Panc1 (cell line): ENCODE results near the gene CSTB. TPM values are rescaled to one million over a fixed set of nuclear protein-coding genes. Genes with fewer than 3 reads are reported as not detected.

Source experiments
- ATAC-seq: fragments of 200-7000 bp; cut with Tn5 transposase; 2 replicates; pipeline ENCODE4 v1.9.1; 2020; ENCODE audit warnings: mild to moderate bottlenecking, moderate library complexity
- BruUV-seq: library from RNA; stranded (reverse); fragments of 400-500 nt; replicated peaks from 2 replicates; lab custom pipeline; 2021; lab: Mats Ljungman, UMichigan
- CTCF ChIA-PET: fragments of 300-600 bp; sonication (Branson Sonifier 250); formaldehyde crosslinking; loops from one replicate; lab custom pipeline; 2022; ENCODE audit warnings: antibody characterized with exemption; lab: Charles Lee
- POLR2A ChIA-PET: fragments of 300-600 bp; sonication (Branson Sonifier 250); formaldehyde crosslinking; loops from one replicate; lab custom pipeline; 2022; ENCODE audit warnings: antibody characterized with exemption; lab: Charles Lee
- DNase-seq: peaks from one replicate; pipeline ENCODE4 v3.0.0-alpha.2; 2010; ENCODE audit warnings: low read depth, low spot score
- H3K27ac ChIP-seq: 2 replicates; pipeline ENCODE4 v1.5.1; 2011; ENCODE audit warnings: mild to moderate bottlenecking, low read length, inconsistent platforms
- H3K27me3 ChIP-seq: fragments of 200-500 bp; sonication (Bioruptor generic); 2 replicates; pipeline ENCODE4 v1.6.0; 2014; ENCODE audit warnings: low read length, inconsistent platforms; ENCODE audit not compliant: control insufficient read depth, insufficient read depth
- H3K36me3 ChIP-seq: fragments of 200-500 bp; sonication (Bioruptor generic); 2 replicates; pipeline ENCODE4 v1.5.1; 2014; ENCODE audit warnings: inconsistent platforms, mild to moderate bottlenecking, low read length, moderate library complexity; ENCODE audit not compliant: control insufficient read depth, insufficient read depth
- H3K4me1 ChIP-seq: 2 replicates; pipeline ENCODE4 v1.5.1; 2011; ENCODE audit warnings: inconsistent platforms, mild to moderate bottlenecking, low read length, moderate library complexity; ENCODE audit not compliant: control insufficient read depth, insufficient read depth
- H3K4me3 ChIP-seq, 2 experiments: 2 replicates each; pipeline ENCODE4 v1.5.1; 2011 to 2012; ENCODE audit warnings: low read depth in 2 of 2, low read length in 2 of 2, mild to moderate bottlenecking in 2 of 2, inconsistent platforms in 1 of 2, moderate library complexity in 1 of 2
- H3K9me3 ChIP-seq: fragments of 200-500 bp; sonication (Bioruptor generic); 2 replicates; pipeline ENCODE4 v1.5.1; 2014; ENCODE audit warnings: low read depth, mild to moderate bottlenecking, inconsistent platforms, low read length, moderate library complexity; ENCODE audit not compliant: control insufficient read depth, insufficient read depth
- POLR2AphosphoS5 ChIP-seq: IDR thresholded peaks from 2 replicates; pipeline ENCODE4 v1.6.1; 2012; ENCODE audit warnings: mild to moderate bottlenecking, low read depth, low read length, moderate library complexity
- TCF7L2 ChIP-seq: IDR thresholded peaks from 2 replicates; pipeline ENCODE4 v1.6.1; 2011; ENCODE audit warnings: mild to moderate bottlenecking, low read depth, low read length, inconsistent platforms
- in situ Hi-C: cut with HindIII; loops from 2 replicates; pipeline ENCODE4 v1.10.0; 2016; ENCODE audit warnings: low sequenced_read_pairs, low pct_unique_long_range_greater_than_20kb
- intact Hi-C: fragments of 100-400 bp; cut with micrococcal nuclease; formaldehyde crosslinking; loops from one replicate; pipeline ENCODE4 v1.10.0; 2022; ENCODE audit not compliant: unreplicated experiment
- total RNA-seq: library from RNA; stranded (reverse); gene quantifications from one replicate; pipeline ENCODE4 v1.2.1, GENCODE V29; 2021; ENCODE audit not compliant: unreplicated experiment
- TF ChIP-seq, protein P1 (sequence below), 2 experiments: IDR thresholded peaks; 2 replicates each; pipeline ENCODE4 v1.6.1; 2011 to 2012; ENCODE audit warnings: low read depth in 2 of 2, control low read depth in 1 of 2, low read length in 1 of 2, mild to moderate bottlenecking in 1 of 2, moderate library complexity in 1 of 2; ENCODE audit not compliant: insufficient read depth in 1 of 2
- TF ChIP-seq, protein P2 (sequence below): fragments of 450-650 bp; IDR thresholded peaks from 2 replicates; pipeline ENCODE4 v1.5.1; 2017; ENCODE audit warnings: mild to moderate bottlenecking

Gene CSTB
- total RNA-seq, 1 experiment from 2014 or later: 72.5 TPM

DNA sequence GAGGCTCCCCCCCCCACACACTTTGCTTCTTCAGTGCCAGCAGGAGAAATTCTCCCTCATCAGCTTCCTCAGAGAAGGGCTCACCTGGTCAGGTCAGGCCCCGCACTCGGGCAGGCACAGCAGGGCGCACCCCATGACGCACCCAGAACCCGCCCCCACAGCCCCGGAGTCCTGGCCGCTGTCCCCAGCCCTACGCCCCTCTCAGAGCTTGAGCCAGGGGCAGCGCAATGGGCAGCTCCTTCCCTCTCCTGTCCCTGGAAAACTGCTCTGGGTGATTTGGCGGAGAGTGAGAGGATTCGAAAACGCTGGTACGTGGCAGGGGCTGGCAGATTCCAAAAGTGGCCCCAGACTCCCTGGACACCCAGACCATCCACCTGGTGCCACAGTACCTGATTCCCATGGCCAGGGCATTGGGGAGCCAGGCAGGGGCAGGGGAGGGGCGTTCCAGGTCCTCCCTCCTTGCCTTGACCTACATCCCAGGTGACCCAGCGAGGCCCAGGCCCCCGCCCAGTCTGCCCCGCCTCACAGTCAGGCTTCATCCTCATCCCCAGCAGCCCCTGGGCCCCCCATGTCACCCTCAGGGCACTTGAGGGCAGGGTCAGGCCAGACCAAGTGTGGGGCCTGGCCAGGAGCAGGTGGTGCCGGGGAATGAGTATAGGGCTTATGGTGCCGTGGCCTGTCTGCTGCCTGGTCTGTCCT lies 37.0 kb upstream of the CSTB start:
- intact Hi-C loops: no loop called here
- CTCF ChIA-PET: interaction anchor here (0.6 kb wide), 1 partner anchor 40 kb away, joined by 3 read pairs; no protein-coding TSS in a partner anchor
- Histone ChIP-seq H3K4me3 (no peak overlapping the region), H3K4me1 (peaks cover 18% of the 10 kb centered on the region), H3K9me3 (no peaks in the 10 kb centered on the region), H3K36me3 (no peaks in the 10 kb centered on the region), H3K27me3 (no peaks in the 10 kb centered on the region), H3K27ac (no peak overlapping the region)
- no TSS peak for BruUV-seq
- in situ Hi-C loops: no loop called here
- TF ChIP-seq TCF7L2: no peak
- TF ChIP-seq, protein P1, sequence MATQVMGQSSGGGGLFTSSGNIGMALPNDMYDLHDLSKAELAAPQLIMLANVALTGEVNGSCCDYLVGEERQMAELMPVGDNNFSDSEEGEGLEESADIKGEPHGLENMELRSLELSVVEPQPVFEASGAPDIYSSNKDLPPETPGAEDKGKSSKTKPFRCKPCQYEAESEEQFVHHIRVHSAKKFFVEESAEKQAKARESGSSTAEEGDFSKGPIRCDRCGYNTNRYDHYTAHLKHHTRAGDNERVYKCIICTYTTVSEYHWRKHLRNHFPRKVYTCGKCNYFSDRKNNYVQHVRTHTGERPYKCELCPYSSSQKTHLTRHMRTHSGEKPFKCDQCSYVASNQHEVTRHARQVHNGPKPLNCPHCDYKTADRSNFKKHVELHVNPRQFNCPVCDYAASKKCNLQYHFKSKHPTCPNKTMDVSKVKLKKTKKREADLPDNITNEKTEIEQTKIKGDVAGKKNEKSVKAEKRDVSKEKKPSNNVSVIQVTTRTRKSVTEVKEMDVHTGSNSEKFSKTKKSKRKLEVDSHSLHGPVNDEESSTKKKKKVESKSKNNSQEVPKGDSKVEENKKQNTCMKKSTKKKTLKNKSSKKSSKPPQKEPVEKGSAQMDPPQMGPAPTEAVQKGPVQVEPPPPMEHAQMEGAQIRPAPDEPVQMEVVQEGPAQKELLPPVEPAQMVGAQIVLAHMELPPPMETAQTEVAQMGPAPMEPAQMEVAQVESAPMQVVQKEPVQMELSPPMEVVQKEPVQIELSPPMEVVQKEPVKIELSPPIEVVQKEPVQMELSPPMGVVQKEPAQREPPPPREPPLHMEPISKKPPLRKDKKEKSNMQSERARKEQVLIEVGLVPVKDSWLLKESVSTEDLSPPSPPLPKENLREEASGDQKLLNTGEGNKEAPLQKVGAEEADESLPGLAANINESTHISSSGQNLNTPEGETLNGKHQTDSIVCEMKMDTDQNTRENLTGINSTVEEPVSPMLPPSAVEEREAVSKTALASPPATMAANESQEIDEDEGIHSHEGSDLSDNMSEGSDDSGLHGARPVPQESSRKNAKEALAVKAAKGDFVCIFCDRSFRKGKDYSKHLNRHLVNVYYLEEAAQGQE (IDR thresholded peaks at IDR 0.05; ENCODE audit: insufficient read depth in 1 of 2, low read depth in 2 of 2, low read length in 1 of 2): no peak
- no peak for TF ChIP-seq POLR2AphosphoS5
- TF ChIP-seq, protein P2, sequence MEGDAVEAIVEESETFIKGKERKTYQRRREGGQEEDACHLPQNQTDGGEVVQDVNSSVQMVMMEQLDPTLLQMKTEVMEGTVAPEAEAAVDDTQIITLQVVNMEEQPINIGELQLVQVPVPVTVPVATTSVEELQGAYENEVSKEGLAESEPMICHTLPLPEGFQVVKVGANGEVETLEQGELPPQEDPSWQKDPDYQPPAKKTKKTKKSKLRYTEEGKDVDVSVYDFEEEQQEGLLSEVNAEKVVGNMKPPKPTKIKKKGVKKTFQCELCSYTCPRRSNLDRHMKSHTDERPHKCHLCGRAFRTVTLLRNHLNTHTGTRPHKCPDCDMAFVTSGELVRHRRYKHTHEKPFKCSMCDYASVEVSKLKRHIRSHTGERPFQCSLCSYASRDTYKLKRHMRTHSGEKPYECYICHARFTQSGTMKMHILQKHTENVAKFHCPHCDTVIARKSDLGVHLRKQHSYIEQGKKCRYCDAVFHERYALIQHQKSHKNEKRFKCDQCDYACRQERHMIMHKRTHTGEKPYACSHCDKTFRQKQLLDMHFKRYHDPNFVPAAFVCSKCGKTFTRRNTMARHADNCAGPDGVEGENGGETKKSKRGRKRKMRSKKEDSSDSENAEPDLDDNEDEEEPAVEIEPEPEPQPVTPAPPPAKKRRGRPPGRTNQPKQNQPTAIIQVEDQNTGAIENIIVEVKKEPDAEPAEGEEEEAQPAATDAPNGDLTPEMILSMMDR: no peak
- DNase-seq (no peak), ATAC-seq (no peak)
- POLR2A ChIA-PET: no interaction called here

DNA sequence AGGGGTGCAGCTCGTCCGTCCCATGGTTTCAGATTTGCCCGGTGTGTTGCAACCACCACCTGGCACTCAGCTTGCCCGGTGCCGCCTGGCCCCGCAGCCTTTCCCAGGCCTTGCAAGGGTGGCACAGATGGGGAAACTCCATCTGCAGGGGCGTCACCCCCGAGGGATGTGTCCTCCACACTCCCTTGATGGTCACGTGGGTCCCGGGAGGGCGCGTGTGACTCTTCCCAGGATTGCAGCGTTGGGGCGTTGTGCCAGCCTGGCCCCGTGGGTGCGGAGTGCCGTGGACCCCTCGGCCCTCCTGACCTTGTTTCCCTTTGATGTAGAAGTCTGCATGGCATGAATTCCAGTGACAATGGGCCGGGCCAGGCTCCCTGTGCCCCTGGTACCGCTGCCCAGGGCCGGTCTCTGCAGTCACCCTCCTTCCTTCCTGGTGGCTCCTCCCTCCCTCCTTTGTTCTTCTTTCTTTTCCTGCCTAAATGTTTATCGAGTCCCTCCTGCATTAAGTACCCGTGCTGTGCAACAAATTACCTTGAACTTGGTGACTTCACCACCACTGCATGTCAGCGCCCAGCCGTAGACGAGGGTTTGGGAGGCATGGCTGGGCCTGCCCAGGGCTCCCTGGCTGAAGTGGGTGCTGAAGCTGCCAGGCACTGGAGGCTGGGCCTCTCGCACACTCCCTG lies 36.2 kb upstream of the CSTB start:
- in situ Hi-C loops: no loop called here
- ATAC-seq (peak; percentile 22), DNase-seq (no peak)
- peaks cover 18% of the 10 kb centered on the region for H3K4me1 ChIP-seq
- H3K9me3 ChIP-seq: no peaks in the 10 kb centered on the region
- no peaks in the 10 kb centered on the region for H3K36me3 ChIP-seq
- CTCF ChIA-PET: interaction anchor here (0.6 kb wide), 1 partner anchor 50 kb away, joined by 3 read pairs; no protein-coding TSS in a partner anchor
- BruUV-seq: no TSS peak
- TF ChIP-seq, protein P1 (IDR thresholded peaks at IDR 0.05; ENCODE audit: insufficient read depth in 1 of 2, low read depth in 2 of 2, low read length in 1 of 2): no peak
- intact Hi-C loops: no loop called here
- H3K27me3 ChIP-seq: no peaks in the 10 kb centered on the region
- POLR2A ChIA-PET: no interaction called here
- H3K27ac ChIP-seq: no peak overlapping the region
- peak overlapping the region; percentile 14 to 35; a peak in 3 of 4 replicates for H3K4me3 ChIP-seq
